Right atrium auricular region (tissue), 2 donors: ENCODE measurements around the gene EIF3J. TPM values are rescaled to one million over a fixed set of nuclear protein-coding genes. Genes with fewer than 3 reads are reported as not detected.
"Not testable (repeated sequence)": the region's sequence is repeated elsewhere in the genome, so short reads cannot be mapped to it uniquely, and the experiment has no call there.

Experiments used
- DNase-seq: peaks from one replicate; pipeline ENCODE4 v3.0.0-alpha.2; 2019; ENCODE audit warnings: low spot score
- H3K27ac ChIP-seq, 2 donors: fragments of 200-600 bp; sonication (generic); 1 replicate in 1 of 2; 2 replicates in 1 of 2; pipeline ENCODE4 v1.5.1; 2016 to 2019
- H3K27me3 ChIP-seq, 2 donors: fragments of 200-600 bp; sonication (generic); one replicate each; pipeline versions ENCODE4 v1.5.1 to v1.6.0; 2017 to 2019
- H3K36me3 ChIP-seq: fragments of 200-600 bp; sonication (generic); one replicate; pipeline ENCODE4 v1.5.1; 2016
- H3K4me1 ChIP-seq, 2 donors: fragments of 200-600 bp; sonication (generic); one replicate each; pipeline versions ENCODE4 v1.5.1 to v1.6.0; 2017 to 2019
- H3K4me3 ChIP-seq, 2 donors: fragments of 200-600 bp; sonication (generic); 1 replicate in 1 of 2; 2 replicates in 1 of 2; pipeline ENCODE4 v1.5.1; 2017 to 2019; ENCODE audit warnings: mild to moderate bottlenecking in 1 of 2, moderate library complexity in 1 of 2
- H3K9me3 ChIP-seq, 2 donors: fragments of 200-600 bp; sonication (generic); one replicate each; pipeline ENCODE4 v1.5.1; 2019
- CTCF ChIP-seq, 2 donors: fragments of 200-600 bp; sonication (generic); IDR thresholded peaks; one replicate each; pipeline ENCODE4 v1.5.1; 2019; ENCODE audit warnings: antibody characterized with exemption in 2 of 2
- total RNA-seq, 2 donors: library from RNA; depleted of rRNA; stranded (reverse); fragments of >200 nt; gene quantifications; one replicate each; pipeline ENCODE4 v1.1.0, GENCODE V29; 2016

EIF3J gene
- total RNA-seq, 2 donors from 2014 or later: 27.2 to 34.5 TPM

GRCh38 chr15:44527241-44527640 is 9.7 kb upstream of the EIF3J start:
- Histone ChIP-seq H3K9me3 (no peaks in the 10 kb centered on the region), H3K36me3 (peaks cover 20% of the 10 kb centered on the region)

GRCh38 chr15:44529864-44530604 is 6.9 kb upstream of the EIF3J start:
- Histone ChIP-seq H3K4me1 (peaks cover 0 to 4% of the 10 kb centered on the region in 2 donors), H3K36me3 (no peaks in the 10 kb centered on the region), H3K27ac (no peak overlapping the region), H3K9me3 (no peaks in the 10 kb centered on the region), H3K27me3 (no peaks in the 10 kb centered on the region), H3K4me3 (no peak overlapping the region)
- TF ChIP-seq CTCF (IDR thresholded peaks at IDR 0.05): no peak
- DNase-seq: no peak

More at GRCh38 chr15:44527241-44527640, 9.7 kb upstream of the EIF3J start:
- Histone ChIP-seq H3K4me3 (no peak overlapping the region), H3K27ac (no peak overlapping the region), H3K4me1 (no peaks in the 10 kb centered on the region), H3K27me3 (no peaks in the 10 kb centered on the region)
- no peak for TF ChIP-seq CTCF (IDR thresholded peaks at IDR 0.05)
- no peak for DNase-seq

GRCh38 chr15:44530653-44531052 is 6.3 kb upstream of the EIF3J start:
- Histone ChIP-seq H3K4me1 (peaks cover 0 to 10% of the 10 kb centered on the region in 2 donors), H3K27me3 (no peaks in the 10 kb centered on the region), H3K9me3 (no peaks in the 10 kb centered on the region), H3K36me3 (no peaks in the 10 kb centered on the region), H3K4me3 (no peak overlapping the region), H3K27ac (no peak overlapping the region)
- no peak for TF ChIP-seq CTCF (IDR thresholded peaks at IDR 0.05)
- DNase-seq: no peak

GRCh38 chr15:44532275-44532674 is 4.7 kb upstream of the EIF3J start:
- H3K9me3 ChIP-seq, H3K27me3 ChIP-seq: not testable (repeated sequence)

GRCh38 chr15:44532689-44533088 is 4.3 kb upstream of the EIF3J start:
- Histone ChIP-seq H3K9me3 (no peaks in the 10 kb centered on the region), H3K27ac (no peak overlapping the region), H3K27me3 (no peaks in the 10 kb centered on the region), H3K36me3 (no peaks in the 10 kb centered on the region), H3K4me3 (no peak overlapping the region), H3K4me1 (peaks cover 0 to 18% of the 10 kb centered on the region in 2 donors)
- no peak for TF ChIP-seq CTCF (IDR thresholded peaks at IDR 0.05)
- no peak for DNase-seq

More at GRCh38 chr15:44532275-44532674, 4.7 kb upstream of the EIF3J start:
- H3K4me1 ChIP-seq: peaks cover 0 to 15% of the 10 kb centered on the region in 2 donors
- H3K4me3 ChIP-seq, H3K27ac ChIP-seq, H3K36me3 ChIP-seq, DNase-seq: not testable (repeated sequence)

GRCh38 chr15:44535092-44535491 is 1.9 kb upstream of the EIF3J start:
- Histone ChIP-seq H3K27me3 (no peaks in the 10 kb centered on the region), H3K36me3 (no peaks in the 10 kb centered on the region), H3K9me3 (no peaks in the 10 kb centered on the region), H3K27ac (no peak overlapping the region), H3K4me3 (no peak overlapping the region), H3K4me1 (peaks cover 0 to 29% of the 10 kb centered on the region in 2 donors)
- TF ChIP-seq CTCF (IDR thresholded peaks at IDR 0.05): no peak
- DNase-seq: no peak
